Measurements from ENCODE around the gene ATG13.

DNA sequence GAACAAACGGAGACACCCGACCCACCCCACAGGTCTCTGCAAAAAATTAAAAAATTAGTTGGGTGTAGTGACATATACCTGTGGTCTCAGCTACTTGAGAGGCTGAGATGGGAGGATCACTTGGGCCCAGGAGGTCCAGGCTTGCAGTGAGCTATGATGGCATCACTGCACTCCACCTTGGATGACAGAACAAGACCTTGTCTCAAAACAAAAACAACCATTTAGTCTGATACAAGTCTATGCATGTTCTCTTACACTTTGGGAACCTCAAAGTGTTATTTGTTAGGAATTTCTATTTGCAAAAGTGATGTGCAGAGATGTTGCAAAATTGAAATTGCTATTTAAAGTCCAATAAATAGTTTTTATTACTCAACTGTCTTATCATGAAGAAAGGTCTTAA is 14.3 kb downstream of the ATG13 start:
- no peak for TF ChIP-seq POLR2A (IDR thresholded peaks at IDR 0.05)
- TF ChIP-seq, protein P1, sequence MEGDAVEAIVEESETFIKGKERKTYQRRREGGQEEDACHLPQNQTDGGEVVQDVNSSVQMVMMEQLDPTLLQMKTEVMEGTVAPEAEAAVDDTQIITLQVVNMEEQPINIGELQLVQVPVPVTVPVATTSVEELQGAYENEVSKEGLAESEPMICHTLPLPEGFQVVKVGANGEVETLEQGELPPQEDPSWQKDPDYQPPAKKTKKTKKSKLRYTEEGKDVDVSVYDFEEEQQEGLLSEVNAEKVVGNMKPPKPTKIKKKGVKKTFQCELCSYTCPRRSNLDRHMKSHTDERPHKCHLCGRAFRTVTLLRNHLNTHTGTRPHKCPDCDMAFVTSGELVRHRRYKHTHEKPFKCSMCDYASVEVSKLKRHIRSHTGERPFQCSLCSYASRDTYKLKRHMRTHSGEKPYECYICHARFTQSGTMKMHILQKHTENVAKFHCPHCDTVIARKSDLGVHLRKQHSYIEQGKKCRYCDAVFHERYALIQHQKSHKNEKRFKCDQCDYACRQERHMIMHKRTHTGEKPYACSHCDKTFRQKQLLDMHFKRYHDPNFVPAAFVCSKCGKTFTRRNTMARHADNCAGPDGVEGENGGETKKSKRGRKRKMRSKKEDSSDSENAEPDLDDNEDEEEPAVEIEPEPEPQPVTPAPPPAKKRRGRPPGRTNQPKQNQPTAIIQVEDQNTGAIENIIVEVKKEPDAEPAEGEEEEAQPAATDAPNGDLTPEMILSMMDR (IDR thresholded peaks at IDR 0.05) = no peak
